OCI-LY1 (cell line): ENCODE data around the gene C1orf56.

Experiments
- H2AFZ ChIP-seq: fragments of 200-600 bp; sonication (generic), shearing (Covaris generic); 2 replicates; pipeline ENCODE4 v1.6.0; 2014; ENCODE audit warnings: antibody characterized with exemption, mild to moderate bottlenecking, low read length
- H3F3A ChIP-seq: fragments of 200-600 bp; sonication (generic), shearing (Covaris generic); 2 replicates; pipeline ENCODE4 v1.6.0; 2014; ENCODE audit warnings: mild to moderate bottlenecking, antibody characterized with exemption, low read length, moderate library complexity; ENCODE audit not compliant: insufficient read depth
- H3K27ac ChIP-seq: fragments of 200-600 bp; sonication (generic); 2 replicates; pipeline ENCODE4 v1.5.1; 2014; ENCODE audit warnings: low read length, mixed run types, mild to moderate bottlenecking, low read depth; ENCODE audit not compliant: poor library complexity, severe bottlenecking
- H3K27me3 ChIP-seq: fragments of 200-600 bp; sonication (generic); 2 replicates; pipeline ENCODE4 v1.6.0; 2014; ENCODE audit warnings: antibody characterized with exemption, mild to moderate bottlenecking, low read length, moderate library complexity; ENCODE audit not compliant: insufficient read depth
- H3K36me3 ChIP-seq: fragments of 200-600 bp; sonication (generic); 2 replicates; pipeline ENCODE4 v1.6.1; 2014; ENCODE audit warnings: mild to moderate bottlenecking, antibody characterized with exemption, low read length, moderate library complexity, mixed read lengths; ENCODE audit not compliant: insufficient read depth
- H3K4me1 ChIP-seq: fragments of 200-600 bp; sonication (generic); 2 replicates; pipeline ENCODE4 v1.5.1; 2014; ENCODE audit warnings: mild to moderate bottlenecking, low read length, moderate library complexity; ENCODE audit not compliant: insufficient read depth, severe bottlenecking
- H3K4me2 ChIP-seq: fragments of 200-600 bp; sonication (generic), shearing (Covaris generic); 2 replicates; pipeline ENCODE4 v1.6.1; 2014; ENCODE audit warnings: low read length
- H3K4me3 ChIP-seq: fragments of 200-600 bp; sonication (generic); 2 replicates; pipeline ENCODE4 v1.5.1; 2014; ENCODE audit warnings: low read length, low read depth, mild to moderate bottlenecking, mixed read lengths; ENCODE audit not compliant: poor library complexity, severe bottlenecking
- H3K79me2 ChIP-seq: fragments of 200-600 bp; shearing (Covaris generic); 2 replicates; pipeline ENCODE4 v1.6.1; 2016; ENCODE audit warnings: mixed run types, low read length, mixed read lengths; ENCODE audit not compliant: insufficient read depth
- H3K9ac ChIP-seq: fragments of 200-600 bp; sonication (generic), shearing (Covaris generic); 2 replicates; pipeline ENCODE4 v1.6.1; 2014; ENCODE audit warnings: mild to moderate bottlenecking, low read length, mixed read lengths
- H3K9me2 ChIP-seq: fragments of 200-600 bp; sonication (generic), shearing (Covaris generic); 2 replicates; pipeline ENCODE4 v1.6.1; 2014; ENCODE audit warnings: low read depth, mild to moderate bottlenecking, low read length, mixed read lengths
- H3K9me3 ChIP-seq: fragments of 200-600 bp; shearing (Covaris generic); 2 replicates; pipeline ENCODE4 v1.6.1; 2014; ENCODE audit warnings: low read length, mixed read lengths
- H4K20me1 ChIP-seq: fragments of 200-600 bp; sonication (generic), shearing (Covaris generic); 2 replicates; pipeline ENCODE4 v1.6.0; 2016; ENCODE audit warnings: mild to moderate bottlenecking, low read length; ENCODE audit not compliant: insufficient read depth
- EZH2 ChIP-seq: fragments of 200-600 bp; sonication (generic), shearing (Covaris generic); IDR thresholded peaks from 2 replicates; pipeline ENCODE4 v1.8.0; 2017; ENCODE audit warnings: borderline replicate concordance, mixed run types, mild to moderate bottlenecking, antibody characterized with exemption, low read length, moderate library complexity, mixed read lengths
- TF ChIP-seq, protein P1 (sequence below): fragments of 200-600 bp; sonication (generic), shearing (Covaris generic); IDR thresholded peaks from 2 replicates; pipeline ENCODE4 v1.5.1; 2017; ENCODE audit warnings: mild to moderate bottlenecking, antibody characterized with exemption, low read length, moderate library complexity, mixed read lengths

C1orf56 gene

DNA sequence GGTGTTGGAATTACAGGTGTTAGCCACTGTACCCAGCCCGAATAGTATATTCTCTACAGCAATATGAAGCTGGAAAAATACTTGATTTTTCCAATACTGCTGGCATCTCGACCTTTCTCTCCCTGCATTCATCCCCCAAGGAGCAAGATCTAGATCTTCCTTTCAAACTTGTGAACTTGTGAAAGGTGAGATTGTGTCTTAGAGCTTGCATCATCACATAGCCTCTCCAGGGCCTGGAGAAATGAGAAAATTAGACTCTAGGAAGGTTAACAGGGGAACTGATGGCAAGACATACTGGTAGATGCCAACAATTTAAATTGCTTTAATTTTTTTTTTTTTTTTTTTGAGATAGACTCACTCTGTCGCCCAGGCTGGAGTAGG is 37.2 kb upstream of the C1orf56 start:
- no peak overlapping the region for H3K4me3 ChIP-seq
- no peaks in the 10 kb centered on the region for H3K79me2 ChIP-seq
- H3K9me3 ChIP-seq, result no peaks in the 10 kb centered on the region
- peaks cover 48% of the 10 kb centered on the region for H3K4me1 ChIP-seq
- H3K9me2 ChIP-seq, result no peaks in the 10 kb centered on the region
- no peaks in the 10 kb centered on the region for H3K36me3 ChIP-seq
- TF ChIP-seq, protein P1, sequence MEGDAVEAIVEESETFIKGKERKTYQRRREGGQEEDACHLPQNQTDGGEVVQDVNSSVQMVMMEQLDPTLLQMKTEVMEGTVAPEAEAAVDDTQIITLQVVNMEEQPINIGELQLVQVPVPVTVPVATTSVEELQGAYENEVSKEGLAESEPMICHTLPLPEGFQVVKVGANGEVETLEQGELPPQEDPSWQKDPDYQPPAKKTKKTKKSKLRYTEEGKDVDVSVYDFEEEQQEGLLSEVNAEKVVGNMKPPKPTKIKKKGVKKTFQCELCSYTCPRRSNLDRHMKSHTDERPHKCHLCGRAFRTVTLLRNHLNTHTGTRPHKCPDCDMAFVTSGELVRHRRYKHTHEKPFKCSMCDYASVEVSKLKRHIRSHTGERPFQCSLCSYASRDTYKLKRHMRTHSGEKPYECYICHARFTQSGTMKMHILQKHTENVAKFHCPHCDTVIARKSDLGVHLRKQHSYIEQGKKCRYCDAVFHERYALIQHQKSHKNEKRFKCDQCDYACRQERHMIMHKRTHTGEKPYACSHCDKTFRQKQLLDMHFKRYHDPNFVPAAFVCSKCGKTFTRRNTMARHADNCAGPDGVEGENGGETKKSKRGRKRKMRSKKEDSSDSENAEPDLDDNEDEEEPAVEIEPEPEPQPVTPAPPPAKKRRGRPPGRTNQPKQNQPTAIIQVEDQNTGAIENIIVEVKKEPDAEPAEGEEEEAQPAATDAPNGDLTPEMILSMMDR, result no peak
- no peak for TF ChIP-seq EZH2
- H2AFZ ChIP-seq, result no peak overlapping the region
- H3K4me2 ChIP-seq, result no peak overlapping the region
- no peak overlapping the region for H3K27ac ChIP-seq
- no peaks in the 10 kb centered on the region for H3F3A ChIP-seq
- H4K20me1 ChIP-seq, result no peaks in the 10 kb centered on the region
- H3K9ac ChIP-seq, result no peak overlapping the region
- H3K27me3 ChIP-seq, result no peaks in the 10 kb centered on the region

DNA sequence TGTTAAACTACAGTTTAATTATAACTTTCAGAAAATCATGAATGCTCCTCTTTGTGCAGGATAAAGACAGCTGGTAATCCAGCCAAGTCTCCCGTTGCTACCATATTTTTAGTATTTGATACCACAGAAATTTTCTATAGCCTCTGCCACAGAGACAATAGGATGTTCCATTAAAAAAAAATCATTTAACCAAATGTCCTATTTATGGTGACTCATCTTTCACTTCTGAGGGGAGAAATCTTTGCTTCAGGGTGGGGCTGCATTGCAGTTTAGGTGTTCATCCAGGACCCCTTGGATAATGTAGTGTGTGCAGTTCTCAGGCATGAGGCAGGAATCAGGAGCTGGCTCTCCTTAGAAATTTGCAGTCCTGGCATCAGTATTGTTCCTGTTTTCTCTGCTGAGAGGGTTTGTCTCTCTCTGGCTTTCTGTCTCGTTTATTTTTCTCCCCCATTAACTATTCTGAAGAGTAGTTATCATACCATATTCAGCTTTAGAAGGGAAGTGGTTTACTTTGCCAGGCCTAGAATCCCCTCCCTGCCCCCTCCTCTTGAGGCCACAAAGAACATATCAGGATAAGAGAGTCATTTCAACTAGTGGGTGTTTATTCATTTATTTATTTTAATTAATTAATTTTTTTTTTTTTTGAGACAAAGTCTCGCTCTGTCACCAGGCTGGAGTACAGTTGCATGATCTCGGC is 36.2 kb upstream of the C1orf56 start:
- Histone ChIP-seq H3K79me2 (no peaks in the 10 kb centered on the region), H3K27ac (no peak overlapping the region), H3K36me3 (no peaks in the 10 kb centered on the region), H2AFZ (no peak overlapping the region), H3K4me1 (peaks cover 38% of the 10 kb centered on the region), H4K20me1 (no peaks in the 10 kb centered on the region), H3K4me2 (no peak overlapping the region), H3K4me3 (no peak overlapping the region), H3K9ac (no peak overlapping the region; the same call in 1 of the 2 replicates), H3K27me3 (no peaks in the 10 kb centered on the region), H3K9me2 (no peaks in the 10 kb centered on the region), H3F3A (no peaks in the 10 kb centered on the region), H3K9me3 (no peaks in the 10 kb centered on the region)
- TF ChIP-seq EZH2, result no peak
- TF ChIP-seq, protein P1, result no peak

DNA sequence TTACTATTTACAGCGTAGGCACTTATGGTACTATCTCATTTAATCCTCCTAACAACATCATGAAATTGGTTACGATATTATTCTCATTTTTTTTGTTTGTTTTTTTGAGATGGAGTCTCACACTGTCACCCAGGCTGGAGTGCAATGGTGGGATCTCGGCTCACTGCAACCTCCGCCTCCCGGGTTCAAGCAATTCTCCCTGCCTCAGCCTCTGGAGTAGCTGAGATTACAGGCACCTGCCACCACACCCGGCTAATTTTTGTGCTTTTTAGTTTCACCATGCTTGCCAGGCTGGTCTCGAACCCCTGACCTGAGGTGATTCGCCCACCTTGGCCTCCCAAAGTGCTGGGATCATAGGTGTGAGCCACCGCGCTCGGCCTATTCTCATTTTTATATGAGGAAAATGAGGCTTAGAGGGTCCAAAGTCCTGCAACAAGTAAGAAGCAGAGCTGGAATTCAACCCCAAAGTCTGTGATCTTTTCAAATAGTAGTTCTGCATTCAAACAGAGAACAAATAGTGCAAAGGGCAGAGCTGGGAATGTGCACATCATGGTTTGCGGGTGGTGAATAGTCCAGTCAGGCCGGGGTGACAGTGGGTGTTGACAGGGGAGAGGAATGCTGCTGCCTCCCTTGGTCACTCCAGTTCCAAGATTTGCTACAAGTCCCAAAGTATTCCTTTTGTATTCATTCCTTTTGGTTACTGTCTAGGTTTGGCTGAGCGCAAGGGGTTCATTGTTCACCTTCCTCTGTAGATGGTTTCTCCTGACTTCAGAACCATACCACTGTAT is 34.7 kb upstream of the C1orf56 start:
- no peak overlapping the region for H3K4me3 ChIP-seq
- peaks cover 24% of the 10 kb centered on the region for H3K4me1 ChIP-seq
- no peaks in the 10 kb centered on the region for H3K9me2 ChIP-seq
- no peak overlapping the region for H3K9ac ChIP-seq
- H3K36me3 ChIP-seq, result no peaks in the 10 kb centered on the region
- no peaks in the 10 kb centered on the region for H3K27me3 ChIP-seq
- H4K20me1 ChIP-seq, result no peaks in the 10 kb centered on the region
- no peak overlapping the region for H3K4me2 ChIP-seq
- no peaks in the 10 kb centered on the region for H3K79me2 ChIP-seq
- H3F3A ChIP-seq, result no peaks in the 10 kb centered on the region
- no peak overlapping the region for H3K27ac ChIP-seq
- no peak overlapping the region for H2AFZ ChIP-seq
- no peak for TF ChIP-seq EZH2
- TF ChIP-seq, protein P1, result no peak
- H3K9me3 ChIP-seq, result no peaks in the 10 kb centered on the region
